Vagina (tissue), 2 donors: ENCODE data around the gene ERICH3. TPM values are rescaled to one million over a fixed set of nuclear protein-coding genes. Genes with fewer than 3 reads are reported as not detected.

Experiments used
- DNase-seq, 2 donors: peaks; one replicate each; pipeline ENCODE4 v3.0.0-alpha.2; 2017; ENCODE audit errors: extremely low spot score in 2 of 2
- H3K27ac ChIP-seq: fragments of 200-600 bp; sonication (generic); one replicate; pipeline ENCODE4 v1.5.1; 2019
- H3K27me3 ChIP-seq: fragments of 200-600 bp; sonication (generic); one replicate; pipeline ENCODE4 v1.5.1; 2019
- H3K36me3 ChIP-seq, 2 donors: fragments of 200-600 bp; sonication (generic); one replicate each; pipeline ENCODE4 v1.5.1; 2017 to 2019
- H3K4me1 ChIP-seq: fragments of 200-600 bp; sonication (generic); one replicate; pipeline ENCODE4 v1.5.1; 2019
- H3K4me3 ChIP-seq, 2 donors: fragments of 200-600 bp; sonication (generic); 1 replicate in 1 of 2; 2 replicates in 1 of 2; pipeline ENCODE4 v1.5.1; 2016 to 2019
- H3K9me3 ChIP-seq: fragments of 200-600 bp; sonication (generic); one replicate; pipeline ENCODE4 v1.5.1; 2019
- CTCF ChIP-seq, 3 experiments: fragments of 450-650 bp in 2 of 3; fragments of 200-600 bp in 1 of 3; sonication (generic) in 1 of 3; IDR thresholded peaks; one replicate each; pipeline ENCODE4 v1.5.1; 2017 to 2019; ENCODE audit warnings: antibody characterized with exemption in 3 of 3, mild to moderate bottlenecking in 2 of 3, moderate library complexity in 2 of 3
- POLR2A ChIP-seq, 2 donors: fragments of 450-650 bp; IDR thresholded peaks; one replicate each; pipeline ENCODE4 v1.6.1; 2017; ENCODE audit warnings: antibody characterized with exemption in 2 of 2, mild to moderate bottlenecking in 2 of 2, moderate library complexity in 2 of 2
- POLR2AphosphoS5 ChIP-seq, 2 donors: sonication (generic); formaldehyde crosslinking; IDR thresholded peaks; one replicate each; pipeline ENCODE4 v1.9.0; 2017; ENCODE audit warnings: antibody characterized with exemption in 2 of 2, mild to moderate bottlenecking in 2 of 2, low read depth in 1 of 2; ENCODE audit not compliant: insufficient read depth in 1 of 2
- intact Hi-C: fragments of 100-400 bp; cut with DNase I; formaldehyde crosslinking; loops from one replicate; pipeline ENCODE4 v1.15.1; 2023
- total RNA-seq: library from RNA; depleted of rRNA; stranded (reverse); fragments of >200 nt; gene quantifications from one replicate; pipeline ENCODE4 v1.2.3, GENCODE V29; 2016

The ERICH3 gene
- total RNA-seq, 1 donor from 2014 or later, result 0.49 TPM

- no peaks in the 10 kb centered on the region for H3K9me3 ChIP-seq
- no peak overlapping the region for H3K4me3 ChIP-seq
- H3K36me3 ChIP-seq, result no peaks in the 10 kb centered on the region
- no peak overlapping the region for H3K27ac ChIP-seq
- H3K27me3 ChIP-seq, result no peaks in the 10 kb centered on the region
- intact Hi-C loops, result no loop called here
- no peak for DNase-seq
- H3K4me1 ChIP-seq, result no peaks in the 10 kb centered on the region
- TF ChIP-seq POLR2A (IDR thresholded peaks at IDR 0.05), result no peak
- no peak for TF ChIP-seq POLR2AphosphoS5 (IDR thresholded peaks at IDR 0.05; ENCODE audit: insufficient read depth in 1 of 2, low read depth in 1 of 2)
- no peak for TF ChIP-seq CTCF (IDR thresholded peaks at IDR 0.05)
Measured at GRCh38 chr1:74571493-74571800, 102.1 kb downstream of the ERICH3 start.

GRCh38 chr1:74570797-74571492 lies 102.6 kb downstream of the ERICH3 start:
- H3K36me3 ChIP-seq, result no peaks in the 10 kb centered on the region
- H3K27ac ChIP-seq, result no peak overlapping the region
- no peak overlapping the region for H3K4me3 ChIP-seq
- no peaks in the 10 kb centered on the region for H3K27me3 ChIP-seq
- intact Hi-C loops, result no loop called here
- TF ChIP-seq POLR2AphosphoS5 (IDR thresholded peaks at IDR 0.05; ENCODE audit: insufficient read depth in 1 of 2, low read depth in 1 of 2) (no peak), CTCF (IDR thresholded peaks at IDR 0.05) (no peak), POLR2A (IDR thresholded peaks at IDR 0.05) (no peak)
- no peak for DNase-seq
- H3K9me3 ChIP-seq, result no peaks in the 10 kb centered on the region
- H3K4me1 ChIP-seq, result no peaks in the 10 kb centered on the region

- no peaks in the 10 kb centered on the region for H3K4me1 ChIP-seq
- intact Hi-C loops, result no loop called here
- TF ChIP-seq CTCF (IDR thresholded peaks at IDR 0.05), result no peak
- TF ChIP-seq POLR2AphosphoS5 (IDR thresholded peaks at IDR 0.05; ENCODE audit: insufficient read depth in 1 of 2, low read depth in 1 of 2), result no peak
- no peak for TF ChIP-seq POLR2A (IDR thresholded peaks at IDR 0.05)
Measured at GRCh38 chr1:74549932-74550331, 123.7 kb downstream of the ERICH3 start.

GRCh38 chr1:74548961-74549750 lies 124.4 kb downstream of the ERICH3 start:
- no peak for DNase-seq
- Histone ChIP-seq H3K4me1 (no peaks in the 10 kb centered on the region), H3K9me3 (no peaks in the 10 kb centered on the region), H3K36me3 (no peaks in the 10 kb centered on the region), H3K4me3 (no peak overlapping the region), H3K27ac (no peak overlapping the region), H3K27me3 (no peaks in the 10 kb centered on the region)
- TF ChIP-seq POLR2AphosphoS5 (IDR thresholded peaks at IDR 0.05; ENCODE audit: insufficient read depth in 1 of 2, low read depth in 1 of 2), result no peak
- no peak for TF ChIP-seq CTCF (IDR thresholded peaks at IDR 0.05)
- no peak for TF ChIP-seq POLR2A (IDR thresholded peaks at IDR 0.05)
- intact Hi-C loops, result no loop called here

More at GRCh38 chr1:74549932-74550331, 123.7 kb downstream of the ERICH3 start:
- Histone ChIP-seq H3K9me3 (no peaks in the 10 kb centered on the region), H3K4me3 (no peak overlapping the region), H3K27me3 (no peaks in the 10 kb centered on the region), H3K27ac (no peak overlapping the region), H3K36me3 (no peaks in the 10 kb centered on the region)
- no peak for DNase-seq

GRCh38 chr1:74545821-74546220 lies 127.8 kb downstream of the ERICH3 start:
- no peaks in the 10 kb centered on the region for H3K36me3 ChIP-seq
- H3K4me3 ChIP-seq, result no peak overlapping the region
- TF ChIP-seq POLR2A (IDR thresholded peaks at IDR 0.05), result no peak
- no peak for TF ChIP-seq CTCF (IDR thresholded peaks at IDR 0.05)
- TF ChIP-seq POLR2AphosphoS5 (IDR thresholded peaks at IDR 0.05; ENCODE audit: insufficient read depth in 1 of 2, low read depth in 1 of 2), result no peak
- H3K4me1 ChIP-seq, result no peaks in the 10 kb centered on the region
- H3K27me3 ChIP-seq, result no peaks in the 10 kb centered on the region
- no peaks in the 10 kb centered on the region for H3K9me3 ChIP-seq
- DNase-seq, result no peak
- intact Hi-C loops, result no loop called here
- H3K27ac ChIP-seq, result no peak overlapping the region
